Osteoblast (primary cell): ENCODE data around the gene MAN2B1. TPM values are rescaled to one million over a fixed set of nuclear protein-coding genes. Genes with fewer than 3 reads are reported as not detected.

ENCODE experiments used
- DNase-seq: peaks from one replicate; pipeline ENCODE4 v3.0.0; 2011; ENCODE audit warnings: low spot score, mixed read lengths; ENCODE audit not compliant: insufficient read length; ENCODE audit errors: missing footprints
- H2AFZ ChIP-seq: 2 replicates; pipeline ENCODE4 v1.6.0; 2011; ENCODE audit warnings: mild to moderate bottlenecking, low read length
- H3K27ac ChIP-seq: 2 replicates; pipeline ENCODE4 v1.5.1; 2011; ENCODE audit warnings: mild to moderate bottlenecking, low read depth, low read length, moderate library complexity
- H3K27me3 ChIP-seq: 2 replicates; pipeline ENCODE4 v1.6.0; 2012; ENCODE audit warnings: mild to moderate bottlenecking, control low read depth, inconsistent platforms, low read length, moderate library complexity; ENCODE audit not compliant: insufficient read depth
- H3K36me3 ChIP-seq: 2 replicates; pipeline ENCODE4 v1.5.1; 2011; ENCODE audit warnings: mild to moderate bottlenecking, low read length, control low read depth, moderate library complexity; ENCODE audit not compliant: insufficient read depth
- H3K4me1 ChIP-seq: 2 replicates; pipeline ENCODE4 v1.5.1; 2011; ENCODE audit warnings: mild to moderate bottlenecking, low read length, control low read depth, moderate library complexity; ENCODE audit not compliant: insufficient read depth
- H3K4me2 ChIP-seq: 2 replicates; pipeline ENCODE4 v1.6.0; 2011; ENCODE audit warnings: mild to moderate bottlenecking, low read length; ENCODE audit not compliant: insufficient read depth
- H3K4me3 ChIP-seq: fragments of 200-600 bp; sonication (generic); 3 replicates; pipeline ENCODE4 v1.5.1; 2012; ENCODE audit warnings: mild to moderate bottlenecking, low read length, inconsistent platforms; ENCODE audit not compliant: insufficient read depth
- H3K79me2 ChIP-seq: 2 replicates; pipeline ENCODE4 v1.6.0; 2012; ENCODE audit warnings: mild to moderate bottlenecking, low read length, control low read depth, inconsistent platforms; ENCODE audit not compliant: insufficient read depth
- H3K9me3 ChIP-seq: 2 replicates; pipeline ENCODE4 v1.5.1; 2011; ENCODE audit warnings: low read depth, low read length, control low read depth
- H4K20me1 ChIP-seq: 2 replicates; pipeline ENCODE4 v1.6.0; 2012; ENCODE audit warnings: mild to moderate bottlenecking, low read length, control low read depth; ENCODE audit not compliant: insufficient read depth
- CTCF ChIP-seq: IDR thresholded peaks from 2 replicates; pipeline ENCODE4 v1.5.1; 2011; ENCODE audit warnings: mild to moderate bottlenecking, low read depth, low read length, moderate library complexity; ENCODE audit errors: extremely low read depth
- total RNA-seq: library from RNA; depleted of rRNA; stranded (reverse); fragments of >200 nt; gene quantifications from 2 replicates; pipeline ENCODE4 v1.2.3, GENCODE V29; 2012

Gene MAN2B1
- total RNA-seq, 1 donor = 35.8 TPM

DNA sequence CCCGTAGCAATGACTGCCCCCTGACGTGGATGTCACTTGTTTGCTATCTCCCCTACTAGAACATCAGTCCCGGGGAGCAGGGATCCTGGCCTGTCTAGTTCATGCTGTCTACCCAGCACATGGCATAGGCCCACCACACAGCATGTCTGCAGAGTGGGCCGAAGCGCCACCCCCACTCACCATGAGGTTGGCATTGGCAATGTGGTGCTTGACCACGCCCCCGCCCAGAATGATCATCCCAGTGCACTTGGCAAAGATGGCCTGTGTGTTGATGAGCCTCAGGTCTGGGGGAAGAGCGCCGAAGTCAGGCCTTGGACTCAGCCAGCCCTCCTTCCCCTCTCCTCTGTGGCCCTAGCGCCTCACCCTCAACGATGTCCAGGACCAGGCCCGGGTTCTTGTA, 10.4 kb upstream of the MAN2B1 start:
- no peaks in the 10 kb centered on the region for H3K27me3 ChIP-seq
- H2AFZ ChIP-seq = no peak overlapping the region
- H3K9me3 ChIP-seq = no peaks in the 10 kb centered on the region
- H3K27ac ChIP-seq = no peak overlapping the region
- peaks cover 31% of the 10 kb centered on the region for H4K20me1 ChIP-seq
- TF ChIP-seq CTCF = no peak
- H3K4me3 ChIP-seq = no peak overlapping the region
- H3K4me1 ChIP-seq = no peaks in the 10 kb centered on the region
- H3K36me3 ChIP-seq = peaks cover 59% of the 10 kb centered on the region
- H3K79me2 ChIP-seq = peaks cover 21% of the 10 kb centered on the region
- DNase-seq = peak; percentile 31
- H3K4me2 ChIP-seq = no peak overlapping the region

GRCh38 chr19:12676384-12676792, 9.8 kb upstream of the MAN2B1 start:
- peak; percentile 88 for TF ChIP-seq CTCF
- Histone ChIP-seq H3K9me3 (no peaks in the 10 kb centered on the region), H3K27ac (no peak overlapping the region), H3K79me2 (peaks cover 21% of the 10 kb centered on the region), H3K4me2 (no peak overlapping the region), H3K36me3 (peaks cover 59% of the 10 kb centered on the region), H3K27me3 (no peaks in the 10 kb centered on the region), H4K20me1 (peaks cover 31% of the 10 kb centered on the region), H3K4me3 (no peak overlapping the region), H3K4me1 (no peaks in the 10 kb centered on the region), H2AFZ (no peak overlapping the region)
- peak; percentile 95 for DNase-seq

DNA sequence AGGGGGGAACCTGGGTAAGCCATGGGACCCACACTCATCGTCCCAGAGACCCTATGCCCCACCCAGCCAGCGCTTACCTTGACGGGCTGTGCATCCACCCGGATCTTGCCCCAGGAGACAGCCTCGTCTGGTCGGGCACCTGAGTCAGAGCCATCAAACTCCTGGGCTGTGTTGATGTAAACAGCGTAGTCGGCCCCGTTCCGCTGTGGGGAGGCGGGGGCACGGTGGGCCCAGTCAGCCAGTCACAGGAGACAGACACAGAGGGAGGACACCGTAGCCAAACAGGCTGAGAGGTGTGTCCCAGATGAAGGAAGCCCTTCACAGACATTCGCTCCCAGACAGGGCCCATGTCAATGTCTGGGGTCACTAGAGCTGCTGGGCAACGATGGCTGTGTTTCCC, 9.4 kb upstream of the MAN2B1 start:
- DNase-seq = peak; percentile 55
- Histone ChIP-seq H3K4me3 (no peak overlapping the region), H3K9me3 (no peaks in the 10 kb centered on the region), H3K27ac (no peak overlapping the region), H3K36me3 (peaks cover 59% of the 10 kb centered on the region), H4K20me1 (peaks cover 31% of the 10 kb centered on the region), H3K4me1 (no peaks in the 10 kb centered on the region), H2AFZ (no peak overlapping the region), H3K27me3 (no peaks in the 10 kb centered on the region), H3K4me2 (no peak overlapping the region), H3K79me2 (peaks cover 21% of the 10 kb centered on the region)
- TF ChIP-seq CTCF = no peak

DNA sequence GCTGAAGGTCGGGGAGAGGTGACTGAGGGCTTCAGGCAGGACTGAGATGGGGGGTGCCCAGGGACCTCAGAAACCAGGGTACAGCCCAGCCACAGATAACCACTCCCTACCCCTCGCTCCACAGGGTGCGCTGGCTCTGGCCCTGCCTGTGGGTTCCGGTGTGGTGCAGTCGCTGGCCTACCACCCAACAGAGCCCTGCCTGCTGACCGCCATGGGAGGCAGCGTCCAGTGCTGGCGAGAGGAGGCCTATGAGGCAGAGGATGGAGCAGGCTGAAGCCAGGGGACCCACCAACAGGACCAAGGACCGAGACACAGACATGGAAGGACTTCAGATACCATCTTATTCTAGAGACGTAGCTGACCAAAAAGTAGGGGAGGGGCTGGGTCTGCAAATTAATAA, 8.9 kb upstream of the MAN2B1 start:
- peak; percentile 31 for DNase-seq
- Histone ChIP-seq H3K27me3 (no peaks in the 10 kb centered on the region), H3K27ac (no peak overlapping the region), H4K20me1 (peaks cover 31% of the 10 kb centered on the region), H3K4me1 (peaks cover 4% of the 10 kb centered on the region), H3K79me2 (peaks cover 25% of the 10 kb centered on the region), H3K4me2 (no peak overlapping the region), H3K36me3 (peaks cover 59% of the 10 kb centered on the region), H3K9me3 (no peaks in the 10 kb centered on the region), H3K4me3 (no peak overlapping the region), H2AFZ (no peak overlapping the region)
- no peak for TF ChIP-seq CTCF
